Mesendoderm (in vitro differentiated cells): ENCODE measurements around the gene RHBDL1.

Experiments used
- DNase-seq: peaks from one replicate; pipeline ENCODE4 v3.0.0; 2013
- H2AK5ac ChIP-seq: 2 replicates; pipeline ENCODE4 v1.6.1; 2013; ENCODE audit warnings: low read length, inconsistent platforms
- H2BK120ac ChIP-seq: 2 replicates; pipeline ENCODE4 v1.6.1; 2013; ENCODE audit warnings: low read depth, mild to moderate bottlenecking, low read length, moderate library complexity, mixed read lengths
- H2BK15ac ChIP-seq: replicated peaks from 2 replicates; pipeline ENCODE4 v1.6.1; 2013; ENCODE audit warnings: low read depth, mild to moderate bottlenecking, moderate library complexity
- H2BK5ac ChIP-seq: 2 replicates; pipeline ENCODE4 v1.6.1; 2013; ENCODE audit warnings: low read length, inconsistent platforms
- H3K18ac ChIP-seq: 2 replicates; pipeline ENCODE4 v1.6.1; 2013; ENCODE audit warnings: mild to moderate bottlenecking, low read length, mixed read lengths
- H3K23ac ChIP-seq: one replicate; pipeline ENCODE4 v1.6.1; 2013; ENCODE audit warnings: low read length
- H3K27ac ChIP-seq: 2 replicates; pipeline ENCODE4 v1.5.1; 2013; ENCODE audit warnings: low read depth, mild to moderate bottlenecking, inconsistent platforms, low read length, moderate library complexity
- H3K27me3 ChIP-seq: 2 replicates; pipeline ENCODE4 v1.6.1; 2013; ENCODE audit warnings: low read length, control low read depth, mild to moderate bottlenecking, inconsistent platforms; ENCODE audit not compliant: insufficient read depth, poor library complexity
- H3K36me3 ChIP-seq: 2 replicates; pipeline ENCODE4 v1.6.1; 2013; ENCODE audit warnings: low read length, inconsistent platforms; ENCODE audit not compliant: control insufficient read depth, insufficient read depth
- H3K4ac ChIP-seq: one replicate; pipeline ENCODE4 v1.6.1; 2013; ENCODE audit warnings: low read depth, mild to moderate bottlenecking, low read length, moderate library complexity
- H3K4me1 ChIP-seq: 2 replicates; pipeline ENCODE4 v1.6.1; 2013; ENCODE audit warnings: low read depth, low read length, inconsistent platforms; ENCODE audit not compliant: control insufficient read depth
- H3K4me2 ChIP-seq: 2 replicates; pipeline ENCODE4 v1.6.1; 2013; ENCODE audit warnings: low read length
- H3K4me3 ChIP-seq: 2 replicates; pipeline ENCODE4 v1.5.1; 2013; ENCODE audit warnings: mild to moderate bottlenecking, low read length
- H3K56ac ChIP-seq: one replicate; pipeline ENCODE4 v1.6.1; 2013; ENCODE audit warnings: low read length
- H3K79me1 ChIP-seq: 2 replicates; pipeline ENCODE4 v1.6.1; 2013; ENCODE audit warnings: low read length, inconsistent platforms
- H3K79me2 ChIP-seq: 2 replicates; pipeline ENCODE4 v1.6.1; 2013; ENCODE audit warnings: mild to moderate bottlenecking, low read length; ENCODE audit not compliant: control insufficient read depth, insufficient read depth
- H3K9ac ChIP-seq: 2 replicates; pipeline ENCODE4 v1.6.1; 2013; ENCODE audit warnings: low read length, inconsistent platforms
- H4K5ac ChIP-seq: one replicate; pipeline ENCODE4 v1.6.1; 2013; ENCODE audit warnings: low read length
- H4K8ac ChIP-seq: one replicate; pipeline ENCODE4 v1.6.1; 2013; ENCODE audit warnings: low read depth, mild to moderate bottlenecking, control low read depth, low read length, moderate library complexity
- WGBS: extraction: QIAGEN DNeasy Blood & Tissue Kit; methylation state at CpG from one replicate; pipeline ENCODE4 v1.1.7; 2013; ENCODE audit warnings: low lambda C conversion rate, missing lambda C conversion rate; ENCODE audit not compliant: insufficient coverage; ENCODE audit errors: extremely low coverage; 5-methylcytosine and 5-hydroxymethylcytosine counted together

RHBDL1 gene

GRCh38 chr16:723695-724094 is 48.2 kb downstream of the RHBDL1 start:
- Histone ChIP-seq H3K4me2 (no peak overlapping the region), H2BK120ac (no peak overlapping the region), H3K27ac (no peak overlapping the region), H3K79me2 (no peaks in the 10 kb centered on the region), H3K27me3 (no peaks in the 10 kb centered on the region), H3K4me1 (peaks cover 4% of the 10 kb centered on the region), H3K79me1 (no peaks in the 10 kb centered on the region), H2AK5ac (no peak overlapping the region), H3K9ac (no peak overlapping the region), H3K36me3 (no peaks in the 10 kb centered on the region), H2BK5ac (no peak overlapping the region), H4K5ac (no peak overlapping the region), H2BK15ac (no peak overlapping the region), H4K8ac (no peak overlapping the region), H3K23ac (no peak overlapping the region), H3K56ac (no peak overlapping the region), H3K4me3 (no peak overlapping the region), H3K18ac (no peak overlapping the region), H3K4ac (no peak overlapping the region)
- no peak for DNase-seq
- no CpG with 5 or more reads among the region's 9 CpGs for WGBS

- H2BK5ac ChIP-seq, result no peak overlapping the region
- DNase-seq, result no peak
- no peak overlapping the region for H3K18ac ChIP-seq
- no peak overlapping the region for H4K5ac ChIP-seq
- H2AK5ac ChIP-seq, result no peak overlapping the region
- H3K79me2 ChIP-seq, result no peaks in the 10 kb centered on the region
- H2BK120ac ChIP-seq, result no peak overlapping the region
- H3K36me3 ChIP-seq, result no peaks in the 10 kb centered on the region
- H3K23ac ChIP-seq, result no peak overlapping the region
- H3K27ac ChIP-seq, result no peak overlapping the region
- no peak overlapping the region for H3K4me3 ChIP-seq
- H4K8ac ChIP-seq, result no peak overlapping the region
- no peak overlapping the region for H3K4me2 ChIP-seq
- H3K79me1 ChIP-seq, result no peaks in the 10 kb centered on the region
- peaks cover 4% of the 10 kb centered on the region for H3K4me1 ChIP-seq
- no peak overlapping the region for H3K9ac ChIP-seq
- no peak overlapping the region for H3K4ac ChIP-seq
- WGBS, result no CpG with 5 or more reads among the region's 29 CpGs
- H3K27me3 ChIP-seq, result no peaks in the 10 kb centered on the region
- no peak overlapping the region for H3K56ac ChIP-seq
- no peak overlapping the region for H2BK15ac ChIP-seq
These were observed 48.9 kb downstream of the RHBDL1 start for GRCh38 chr16:724188-725040.

GRCh38 chr16:725041-725376 is 49.5 kb downstream of the RHBDL1 start:
- no peak overlapping the region for H3K9ac ChIP-seq
- H3K4me2 ChIP-seq, result no peak overlapping the region
- no peak for DNase-seq
- no peak overlapping the region for H3K4ac ChIP-seq
- H2BK15ac ChIP-seq, result no peak overlapping the region
- no peak overlapping the region for H2AK5ac ChIP-seq
- H2BK5ac ChIP-seq, result no peak overlapping the region
- no peaks in the 10 kb centered on the region for H3K27me3 ChIP-seq
- no peak overlapping the region for H3K23ac ChIP-seq
- H3K56ac ChIP-seq, result no peak overlapping the region
- no CpG with 5 or more reads among the region's 7 CpGs for WGBS
- H3K18ac ChIP-seq, result no peak overlapping the region
- no peak overlapping the region for H3K27ac ChIP-seq
- peaks cover 3% of the 10 kb centered on the region for H3K4me1 ChIP-seq
- no peak overlapping the region for H3K4me3 ChIP-seq
- H3K36me3 ChIP-seq, result no peaks in the 10 kb centered on the region
- H2BK120ac ChIP-seq, result no peak overlapping the region
- H3K79me1 ChIP-seq, result no peaks in the 10 kb centered on the region
- no peak overlapping the region for H4K8ac ChIP-seq
- no peaks in the 10 kb centered on the region for H3K79me2 ChIP-seq
- no peak overlapping the region for H4K5ac ChIP-seq

DNA sequence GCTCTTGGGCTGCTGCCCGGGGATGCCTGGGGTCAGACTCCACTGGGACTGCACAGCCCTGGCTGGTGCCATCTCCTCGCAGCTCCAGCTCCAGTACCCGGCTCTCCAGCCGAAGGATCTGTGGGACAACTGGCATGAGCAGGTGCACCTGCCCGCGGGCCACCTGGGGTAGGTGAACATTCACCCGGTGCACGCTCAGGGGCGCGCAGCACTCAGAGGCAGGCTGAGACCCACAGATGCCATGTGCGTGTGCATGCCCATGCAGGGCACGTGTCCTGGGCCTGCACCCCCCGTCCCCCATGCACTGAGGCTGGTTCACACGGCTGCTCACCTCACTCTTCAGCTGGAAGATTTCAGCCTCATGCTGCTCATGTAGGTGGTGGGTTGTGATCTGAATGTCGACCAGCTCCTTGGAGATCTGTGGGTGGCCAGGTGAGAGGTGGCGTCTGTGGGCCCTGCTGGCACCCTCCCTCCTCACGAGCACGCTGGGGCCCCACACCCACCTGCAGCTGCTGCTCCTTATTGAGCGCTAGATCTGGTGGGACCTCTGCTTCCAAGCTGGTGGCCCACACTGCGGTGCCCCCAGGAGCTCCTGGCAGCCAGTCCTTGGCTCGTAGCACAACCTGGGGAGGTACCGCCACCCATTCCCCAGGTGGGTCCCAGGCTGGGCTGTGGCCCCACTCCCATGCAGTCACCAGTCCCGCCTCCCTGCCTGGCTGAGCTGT is 50.2 kb downstream of the RHBDL1 start:
- Histone ChIP-seq H3K23ac (no peak overlapping the region), H3K4ac (no peak overlapping the region), H3K4me1 (no peaks in the 10 kb centered on the region), H3K9ac (no peak overlapping the region), H2AK5ac (no peak overlapping the region), H3K79me2 (no peaks in the 10 kb centered on the region), H4K8ac (no peak overlapping the region), H3K56ac (no peak overlapping the region), H3K18ac (no peak overlapping the region), H4K5ac (no peak overlapping the region), H3K27ac (no peak overlapping the region), H2BK15ac (no peak overlapping the region), H2BK120ac (no peak overlapping the region), H3K36me3 (no peaks in the 10 kb centered on the region), H3K27me3 (no peaks in the 10 kb centered on the region), H2BK5ac (no peak overlapping the region), H3K79me1 (no peaks in the 10 kb centered on the region), H3K4me3 (no peak overlapping the region), H3K4me2 (no peak overlapping the region)
- WGBS, result no CpG with 5 or more reads among the region's 23 CpGs
- no peak for DNase-seq

DNA sequence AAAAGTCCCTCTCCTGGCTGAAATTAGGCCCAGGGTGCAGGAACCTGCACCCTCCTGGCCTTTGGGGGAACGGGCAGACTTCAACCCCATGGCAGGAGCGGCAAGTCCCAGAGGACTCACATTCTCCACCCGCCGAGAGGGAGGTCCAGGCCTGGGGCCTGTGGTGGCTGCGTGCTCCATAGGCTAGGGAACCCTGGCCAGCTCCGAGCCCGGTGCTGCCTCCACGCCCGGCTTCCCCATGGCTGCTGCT is 50.6 kb downstream of the RHBDL1 start:
- Histone ChIP-seq H3K27me3 (no peaks in the 10 kb centered on the region), H2BK5ac (no peak overlapping the region), H3K79me2 (no peaks in the 10 kb centered on the region), H3K36me3 (no peaks in the 10 kb centered on the region), H3K23ac (no peak overlapping the region), H3K4ac (no peak overlapping the region), H2AK5ac (no peak overlapping the region), H3K27ac (no peak overlapping the region), H3K4me2 (no peak overlapping the region), H2BK120ac (no peak overlapping the region), H3K9ac (no peak overlapping the region), H3K18ac (no peak overlapping the region), H4K5ac (no peak overlapping the region), H2BK15ac (no peak overlapping the region), H3K4me3 (no peak overlapping the region), H3K79me1 (no peaks in the 10 kb centered on the region), H3K4me1 (no peaks in the 10 kb centered on the region), H3K56ac (no peak overlapping the region), H4K8ac (no peak overlapping the region)
- WGBS, result no CpG with 5 or more reads among the region's 9 CpGs
- no peak for DNase-seq
